ENCODE results near the gene AUTS2.

The AUTS2 gene

DNA sequence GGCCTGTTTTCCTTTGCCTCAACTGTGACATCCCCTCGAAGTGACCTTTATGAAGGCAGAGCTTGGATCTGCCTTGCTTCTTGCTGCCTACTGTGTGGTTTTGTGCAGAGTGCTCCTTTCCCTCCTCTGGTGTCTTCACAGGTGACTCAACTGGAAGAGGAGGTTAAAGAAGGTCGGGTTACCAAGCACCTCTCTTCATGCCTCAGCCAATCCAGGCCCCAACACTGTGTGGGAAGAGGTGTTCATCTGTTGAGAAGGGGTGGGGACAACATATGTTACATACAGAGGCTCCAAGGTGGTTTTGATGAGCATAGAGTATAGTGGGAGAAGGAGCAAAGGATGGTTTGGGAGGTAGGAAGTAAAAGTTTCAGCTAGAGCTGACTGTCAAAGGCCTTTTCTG, 155.7 kb downstream of the AUTS2 start:
- DNase-seq (ENCODE audit: insufficient read length) (no peak), FAIRE-seq (peak; percentile 9)
- TF ChIP-seq TAF1 (IDR thresholded peaks at IDR 0.05; ENCODE audit: borderline replicate concordance, low read depth, low read length) (no peak), POLR2A (IDR thresholded peaks at IDR 0.05; ENCODE audit: low read depth, low read length) (no peak), POLR2AphosphoS5 (IDR thresholded peaks at IDR 0.05; ENCODE audit: low read depth, low read length) (no peak)

DNA sequence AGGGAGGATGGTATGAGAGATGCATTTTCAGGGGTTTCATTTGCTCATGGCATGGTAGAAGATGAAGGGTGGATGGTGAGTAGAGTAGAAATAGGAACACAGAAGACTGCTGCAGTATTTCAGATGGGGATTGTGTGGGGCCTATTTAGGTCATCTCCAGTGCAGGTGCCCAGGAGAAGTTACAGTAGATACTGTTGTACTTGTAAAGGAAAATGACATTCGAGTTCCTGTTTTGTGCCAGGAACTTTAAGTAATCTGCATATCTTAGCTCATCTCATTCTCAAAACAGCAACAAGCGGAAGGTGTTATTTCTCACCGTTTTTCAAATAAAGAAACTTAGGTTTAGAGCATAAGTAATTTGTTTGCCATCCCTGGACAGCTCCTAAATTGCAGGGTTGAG, 156.2 kb downstream of the AUTS2 start:
- no peak for TF ChIP-seq TAF1 (IDR thresholded peaks at IDR 0.05; ENCODE audit: borderline replicate concordance, low read depth, low read length)
- no peak for TF ChIP-seq POLR2AphosphoS5 (IDR thresholded peaks at IDR 0.05; ENCODE audit: low read depth, low read length)
- no peak for TF ChIP-seq POLR2A (IDR thresholded peaks at IDR 0.05; ENCODE audit: low read depth, low read length)
- FAIRE-seq (peak; percentile 9), DNase-seq (ENCODE audit: insufficient read length) (no peak)

DNA sequence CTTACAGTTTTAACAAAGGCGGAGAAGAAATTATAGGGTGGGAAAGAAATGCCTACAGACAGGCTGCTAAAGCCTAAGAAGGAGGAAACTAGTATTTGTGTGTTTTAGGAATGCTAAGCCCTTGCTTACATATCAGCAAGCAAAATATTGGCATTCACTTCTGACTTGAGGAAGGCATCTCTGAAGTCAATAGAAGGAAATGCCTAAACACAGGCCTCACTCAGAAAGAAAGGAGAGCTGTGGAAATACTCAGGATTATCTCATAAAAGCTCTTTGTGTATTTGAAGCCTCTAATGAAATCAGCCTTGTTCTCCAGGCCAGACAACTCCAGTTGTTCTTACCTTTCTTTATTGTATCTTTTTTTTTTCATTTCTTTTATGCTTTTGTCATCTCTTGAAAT, 158.0 kb downstream of the AUTS2 start:
- FAIRE-seq (peak; percentile 27), DNase-seq (ENCODE audit: insufficient read length) (no peak)
- no peak for TF ChIP-seq POLR2A (IDR thresholded peaks at IDR 0.05; ENCODE audit: low read depth, low read length)
- no peak for TF ChIP-seq POLR2AphosphoS5 (IDR thresholded peaks at IDR 0.05; ENCODE audit: low read depth, low read length)
- no peak for TF ChIP-seq TAF1 (IDR thresholded peaks at IDR 0.05; ENCODE audit: borderline replicate concordance, low read depth, low read length)

DNA sequence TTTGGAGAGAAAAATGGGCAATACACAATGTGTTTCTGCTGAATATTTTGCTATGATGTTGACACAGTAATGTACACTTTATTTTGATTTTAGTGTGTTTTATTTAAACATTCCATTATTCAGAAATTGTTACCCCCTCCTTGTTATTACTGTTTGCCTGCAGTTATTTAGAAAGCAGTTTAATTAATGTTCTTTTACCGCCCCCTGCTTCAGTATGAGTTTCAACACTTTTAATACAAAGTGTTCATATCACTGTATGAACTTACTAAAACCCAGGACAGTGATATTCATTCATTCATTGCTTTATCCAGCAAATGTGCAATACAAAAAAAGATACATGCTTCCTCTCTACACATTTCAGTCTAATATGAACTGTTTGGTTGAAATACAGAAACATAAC, 159.3 kb downstream of the AUTS2 start:
- FAIRE-seq: peak; percentile 14

DNA sequence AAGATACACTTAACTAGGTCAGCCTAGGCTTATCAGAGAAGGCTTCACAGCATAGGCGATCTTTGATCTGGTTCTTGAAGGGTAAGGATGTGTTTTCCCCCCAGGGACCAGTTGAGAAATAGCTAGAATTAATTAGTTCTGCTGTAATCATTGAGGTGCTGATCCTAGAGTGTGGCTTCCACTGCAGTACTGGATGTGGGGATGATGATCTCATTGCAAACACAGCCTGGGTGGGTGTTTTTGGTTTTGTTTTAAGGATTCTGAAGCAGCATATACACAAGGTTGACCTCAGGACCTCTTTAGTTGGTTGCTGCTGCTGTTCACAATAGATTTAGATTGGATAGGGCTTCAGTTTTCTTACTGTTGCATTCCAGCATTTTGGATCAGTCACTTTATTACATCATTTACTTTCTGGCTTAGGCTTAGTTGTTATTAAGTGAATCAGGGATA, 159.7 kb downstream of the AUTS2 start:
- TF ChIP-seq POLR2A (IDR thresholded peaks at IDR 0.05; ENCODE audit: low read depth, low read length) (no peak), TAF1 (IDR thresholded peaks at IDR 0.05; ENCODE audit: borderline replicate concordance, low read depth, low read length) (no peak), POLR2AphosphoS5 (IDR thresholded peaks at IDR 0.05; ENCODE audit: low read depth, low read length) (no peak)
- DNase-seq (ENCODE audit: insufficient read length) (no peak), FAIRE-seq (peak; percentile 38)

More for the DNA sequence above, 159.3 kb downstream of the AUTS2 start:
- DNase-seq (ENCODE audit: insufficient read length): no peak
- no peak for TF ChIP-seq POLR2AphosphoS5 (IDR thresholded peaks at IDR 0.05; ENCODE audit: low read depth, low read length)
- TF ChIP-seq POLR2A (IDR thresholded peaks at IDR 0.05; ENCODE audit: low read depth, low read length): no peak
- TF ChIP-seq TAF1 (IDR thresholded peaks at IDR 0.05; ENCODE audit: borderline replicate concordance, low read depth, low read length): no peak

DNA sequence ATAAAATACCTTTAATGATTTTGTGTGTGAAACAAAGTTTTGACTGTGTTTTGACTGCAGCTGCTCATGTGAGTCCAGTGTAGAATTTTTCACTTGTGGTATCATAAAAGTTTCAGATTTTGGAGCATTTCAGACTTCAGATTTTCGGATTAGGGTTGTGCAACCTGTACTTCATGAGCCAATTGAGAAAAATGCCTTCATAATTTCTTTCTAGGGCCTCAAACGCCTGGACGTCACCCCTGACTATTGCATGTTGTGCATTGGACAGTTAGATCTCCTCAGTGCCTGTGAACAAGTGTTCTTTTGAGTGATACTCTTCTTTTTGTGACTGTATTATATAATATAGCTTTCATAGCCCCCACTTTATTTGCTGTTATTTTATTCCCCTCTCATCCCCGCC, 161.1 kb downstream of the AUTS2 start:
- no peak for FAIRE-seq
- DNase-seq (ENCODE audit: insufficient read length): no peak
- TF ChIP-seq POLR2AphosphoS5 (IDR thresholded peaks at IDR 0.05; ENCODE audit: low read depth, low read length): no peak
- no peak for TF ChIP-seq POLR2A (IDR thresholded peaks at IDR 0.05; ENCODE audit: low read depth, low read length)
- TF ChIP-seq TAF1 (IDR thresholded peaks at IDR 0.05; ENCODE audit: borderline replicate concordance, low read depth, low read length): no peak

DNA sequence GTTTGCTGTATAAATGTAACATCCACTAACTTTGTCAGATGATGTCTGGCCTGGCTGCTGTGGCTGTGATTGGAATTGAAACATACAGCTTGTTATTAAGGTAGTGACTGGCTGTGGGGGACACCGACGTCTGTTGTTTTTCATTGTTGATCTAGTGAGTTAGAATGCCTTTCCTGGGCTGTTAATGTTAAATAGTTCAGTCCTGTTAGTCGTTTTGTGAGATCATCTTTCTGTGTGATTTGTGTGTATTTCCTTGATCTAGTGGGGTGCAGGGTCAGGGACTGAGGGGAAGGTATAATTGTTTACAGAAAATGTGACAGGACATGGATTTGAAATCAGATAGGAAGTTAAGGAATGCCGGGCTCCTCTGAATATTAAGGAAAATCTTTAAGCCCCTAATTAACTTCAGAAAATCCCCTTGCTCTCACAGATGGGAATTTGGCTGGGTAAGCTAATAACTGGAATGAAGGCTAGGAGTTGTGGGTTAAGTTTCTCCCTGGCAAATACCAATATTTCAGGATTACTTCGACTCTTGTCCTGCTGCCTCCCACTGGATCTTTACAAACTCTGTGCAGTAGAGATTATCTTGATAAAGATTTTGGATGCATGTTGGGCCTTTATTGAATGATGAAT, 163.1 kb downstream of the AUTS2 start:
- DNase-seq (ENCODE audit: insufficient read length) (no peak), FAIRE-seq (no peak)
- TF ChIP-seq POLR2A (IDR thresholded peaks at IDR 0.05; ENCODE audit: low read depth, low read length) (no peak), TAF1 (IDR thresholded peaks at IDR 0.05; ENCODE audit: borderline replicate concordance, low read depth, low read length) (no peak), POLR2AphosphoS5 (IDR thresholded peaks at IDR 0.05; ENCODE audit: low read depth, low read length) (no peak)

DNA sequence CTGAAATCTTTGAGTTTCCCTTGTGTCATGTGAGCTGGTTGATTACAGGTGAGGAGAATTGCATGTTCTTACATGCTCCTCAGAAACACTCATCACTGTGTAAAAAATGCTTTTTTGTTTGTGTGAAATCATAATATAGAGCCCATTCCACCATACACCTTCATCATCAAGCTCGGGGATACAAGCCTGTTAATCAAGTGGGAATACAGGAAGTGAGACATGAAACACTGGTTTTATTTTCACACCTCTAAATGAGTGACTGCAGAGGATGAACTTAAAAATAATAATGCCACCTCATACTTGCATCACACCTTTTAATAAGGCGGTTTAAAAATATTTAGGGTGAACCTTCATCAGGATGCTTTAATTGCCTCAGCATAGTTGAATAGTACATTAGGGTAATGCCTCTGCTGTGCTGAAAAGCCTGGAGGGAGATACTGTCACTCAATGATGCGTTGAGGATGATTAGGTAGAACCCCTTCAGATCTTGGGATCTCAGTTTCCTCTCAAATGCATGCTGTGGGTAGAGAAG, 164.6 kb downstream of the AUTS2 start:
- no peak for FAIRE-seq
- no peak for DNase-seq (ENCODE audit: insufficient read length)
- no peak for TF ChIP-seq POLR2AphosphoS5 (IDR thresholded peaks at IDR 0.05; ENCODE audit: low read depth, low read length)
- no peak for TF ChIP-seq TAF1 (IDR thresholded peaks at IDR 0.05; ENCODE audit: borderline replicate concordance, low read depth, low read length)
- no peak for TF ChIP-seq POLR2A (IDR thresholded peaks at IDR 0.05; ENCODE audit: low read depth, low read length)

DNA sequence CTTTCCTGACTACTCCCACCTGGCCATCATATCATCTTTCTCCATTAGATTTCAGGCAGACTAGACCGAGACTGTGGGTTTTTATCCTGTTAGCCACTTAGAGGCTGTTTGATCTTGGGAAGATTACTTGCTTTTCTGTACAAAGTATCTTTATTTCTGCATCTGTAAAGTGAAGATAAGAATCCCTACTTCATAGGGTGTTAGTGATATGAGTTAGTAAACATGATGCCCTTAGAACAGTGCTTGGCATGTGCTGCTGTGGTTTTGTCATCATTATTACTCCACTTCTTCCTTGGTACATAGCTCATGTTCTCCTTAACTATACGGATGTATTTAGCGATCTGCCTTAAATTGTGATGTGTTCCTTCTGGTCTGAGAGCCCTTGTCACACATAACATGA, 165.2 kb downstream of the AUTS2 start:
- no peak for TF ChIP-seq TAF1 (IDR thresholded peaks at IDR 0.05; ENCODE audit: borderline replicate concordance, low read depth, low read length)
- TF ChIP-seq POLR2A (IDR thresholded peaks at IDR 0.05; ENCODE audit: low read depth, low read length): no peak
- TF ChIP-seq POLR2AphosphoS5 (IDR thresholded peaks at IDR 0.05; ENCODE audit: low read depth, low read length): no peak
- DNase-seq (ENCODE audit: insufficient read length) (no peak), FAIRE-seq (no peak)

DNA sequence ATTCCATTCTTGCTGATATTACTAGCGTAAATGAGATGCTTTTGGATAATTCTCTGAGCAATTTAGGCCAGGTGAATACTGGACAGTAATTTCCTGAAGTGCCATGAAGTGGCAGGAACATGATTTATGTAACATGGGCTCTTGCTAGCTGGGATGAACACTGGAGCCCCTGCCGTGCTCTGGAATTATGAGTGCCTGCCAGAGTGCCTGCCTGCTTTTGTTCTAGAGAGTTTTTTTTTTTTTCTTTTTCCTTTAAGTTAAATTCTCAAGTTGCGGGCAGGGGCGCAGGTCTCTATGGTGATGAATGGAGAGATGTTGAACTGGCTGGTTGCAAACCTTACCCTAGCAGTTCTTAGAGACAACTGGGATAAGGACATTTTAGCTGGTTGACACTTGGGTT, 165.9 kb downstream of the AUTS2 start:
- FAIRE-seq (no peak), DNase-seq (ENCODE audit: insufficient read length) (no peak)

DNA sequence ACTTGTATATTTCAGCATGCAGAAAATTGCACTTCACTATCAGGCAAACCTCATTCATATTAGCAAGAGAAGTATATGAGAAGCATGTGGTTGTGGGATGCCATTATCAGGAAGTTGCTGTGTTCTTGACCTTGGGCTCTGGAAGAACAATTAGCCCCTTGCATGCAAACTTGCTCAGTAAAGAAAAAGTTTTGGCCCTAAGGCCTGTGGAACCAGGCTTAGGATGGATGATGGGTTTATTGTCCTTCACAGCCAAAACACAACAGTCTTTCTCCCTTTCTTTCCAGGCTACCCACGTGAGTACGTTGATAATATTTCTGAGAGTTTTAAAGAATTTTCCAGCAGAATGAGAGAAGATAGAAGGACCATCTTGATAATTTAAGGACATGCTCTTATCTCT, 166.4 kb downstream of the AUTS2 start:
- TF ChIP-seq TAF1 (IDR thresholded peaks at IDR 0.05; ENCODE audit: borderline replicate concordance, low read depth, low read length) (no peak), POLR2A (IDR thresholded peaks at IDR 0.05; ENCODE audit: low read depth, low read length) (no peak), POLR2AphosphoS5 (IDR thresholded peaks at IDR 0.05; ENCODE audit: low read depth, low read length) (no peak)
- DNase-seq (ENCODE audit: insufficient read length) (no peak), FAIRE-seq (no peak)

More for the DNA sequence above, 165.9 kb downstream of the AUTS2 start:
- TF ChIP-seq TAF1 (IDR thresholded peaks at IDR 0.05; ENCODE audit: borderline replicate concordance, low read depth, low read length): no peak
- TF ChIP-seq POLR2A (IDR thresholded peaks at IDR 0.05; ENCODE audit: low read depth, low read length): no peak
- TF ChIP-seq POLR2AphosphoS5 (IDR thresholded peaks at IDR 0.05; ENCODE audit: low read depth, low read length): no peak

DNA sequence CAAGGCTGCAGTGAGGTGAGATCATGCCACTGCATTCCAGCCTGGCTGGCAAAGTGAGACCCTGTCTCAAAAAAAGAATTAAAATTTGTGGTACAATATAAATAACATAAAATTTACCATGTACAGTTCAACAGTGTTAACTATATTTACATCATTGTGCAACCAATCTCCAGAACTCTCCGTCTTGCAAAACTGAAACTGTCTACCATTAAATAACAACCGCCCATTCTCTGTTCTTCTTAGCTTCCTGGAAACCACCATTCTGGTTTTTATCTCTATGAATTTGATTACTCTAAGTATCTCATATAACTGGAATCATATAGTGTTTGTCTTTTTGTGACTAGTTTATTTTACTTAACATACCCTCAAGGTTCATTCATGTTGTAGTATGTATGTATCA, 167.6 kb downstream of the AUTS2 start:
- no peak for DNase-seq (ENCODE audit: insufficient read length)
- TF ChIP-seq POLR2AphosphoS5 (IDR thresholded peaks at IDR 0.05; ENCODE audit: low read depth, low read length) (no peak), TAF1 (IDR thresholded peaks at IDR 0.05; ENCODE audit: borderline replicate concordance, low read depth, low read length) (no peak), POLR2A (IDR thresholded peaks at IDR 0.05; ENCODE audit: low read depth, low read length) (no peak)

More for the DNA sequence above, 167.6 kb downstream of the AUTS2 start:
- no peak for FAIRE-seq
